HG03442 (cell line): ENCODE measurements around the gene COL4A3.
"Not testable (repeated sequence)": the region's sequence is repeated elsewhere in the genome, so short reads cannot be mapped to it uniquely, and the experiment has no call there.

Experiments
- ATAC-seq: cut with Tn5 transposase; IDR thresholded peaks from one replicate; pipeline ENCODE4 v1.9.1; 2021; ENCODE audit warnings: mild to moderate bottlenecking, moderate library complexity; ENCODE audit not compliant: unreplicated experiment

COL4A3 gene

DNA sequence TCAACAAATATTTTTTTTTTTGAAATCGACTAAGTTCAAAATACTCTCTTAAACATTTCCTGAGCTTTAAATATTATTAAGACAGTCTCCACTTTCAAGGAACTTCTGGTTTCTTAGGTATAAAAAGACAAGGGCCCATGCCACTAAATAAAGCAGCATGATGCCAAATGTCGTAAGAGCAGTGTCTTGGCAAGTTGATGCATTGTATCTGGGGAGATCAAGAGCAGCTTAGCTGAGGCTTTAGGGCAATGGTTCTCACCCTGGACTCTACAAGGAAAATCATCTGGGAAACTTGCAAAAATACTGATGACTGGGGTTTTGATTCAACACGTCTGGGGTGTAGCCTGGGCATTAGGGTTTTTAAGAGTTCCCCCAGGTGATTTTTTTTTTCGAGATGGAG lies 41.3 kb downstream of the COL4A3 start:
- no peak for ATAC-seq

DNA sequence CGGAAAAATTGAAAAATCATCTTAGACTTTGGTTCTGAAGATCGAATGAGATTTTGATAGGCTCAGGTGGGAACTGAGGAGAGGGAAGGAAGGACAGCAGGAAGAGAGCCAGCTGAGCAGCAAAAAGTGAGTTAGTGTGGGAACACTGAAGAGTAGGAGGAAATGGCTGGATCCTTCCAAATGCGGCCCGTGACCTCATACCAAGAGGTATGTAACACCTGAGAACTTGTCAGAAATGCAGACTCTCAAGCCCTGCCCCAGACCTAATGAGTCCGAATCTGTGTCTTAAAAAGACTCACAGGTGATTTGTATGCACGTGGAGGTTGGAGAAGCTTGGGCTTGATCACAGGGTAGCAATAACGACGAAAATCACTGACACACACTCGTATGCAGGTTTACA lies 42.0 kb downstream of the COL4A3 start:
- no peak for ATAC-seq

DNA sequence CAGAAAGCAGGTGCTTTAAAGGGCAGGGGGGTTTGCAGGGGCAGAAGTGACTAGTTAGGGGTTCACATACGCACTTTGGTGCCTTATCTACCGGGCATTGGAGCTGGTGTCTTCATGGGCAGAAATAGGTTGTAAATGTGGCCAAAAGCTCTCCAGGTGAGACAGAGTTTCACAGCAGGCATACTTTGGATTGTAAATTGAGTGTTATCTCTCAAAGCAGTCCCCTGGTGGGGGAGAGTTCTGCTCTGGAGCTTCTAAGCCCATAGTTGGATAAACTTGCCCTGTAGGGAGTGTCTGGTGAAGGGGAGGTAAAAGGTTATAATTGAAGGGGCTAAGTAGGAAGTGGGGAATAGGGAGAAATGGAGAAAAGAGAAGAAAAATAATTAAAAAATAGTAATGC lies 43.1 kb downstream of the COL4A3 start:
- ATAC-seq = no peak

DNA sequence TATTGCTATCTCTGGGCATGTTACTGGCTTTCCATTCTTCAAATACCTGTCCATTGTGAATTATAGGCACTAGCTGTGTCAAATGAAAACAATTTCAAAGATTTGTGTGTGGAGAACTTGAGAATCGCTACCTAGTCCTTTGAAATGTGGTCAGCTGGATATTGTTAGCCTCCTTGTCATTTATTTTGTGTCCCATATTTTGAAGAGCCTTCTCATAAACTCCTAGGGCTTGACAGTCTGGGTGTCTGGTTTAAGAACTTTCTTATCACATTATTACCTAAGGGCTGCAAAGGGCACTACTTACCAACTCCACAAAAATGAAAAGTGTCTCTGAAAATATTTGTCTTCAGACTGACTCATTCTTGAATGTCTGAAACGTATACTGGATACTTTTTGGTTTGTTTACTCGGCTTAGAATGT lies 50.2 kb downstream of the COL4A3 start:
- no peak for ATAC-seq

DNA sequence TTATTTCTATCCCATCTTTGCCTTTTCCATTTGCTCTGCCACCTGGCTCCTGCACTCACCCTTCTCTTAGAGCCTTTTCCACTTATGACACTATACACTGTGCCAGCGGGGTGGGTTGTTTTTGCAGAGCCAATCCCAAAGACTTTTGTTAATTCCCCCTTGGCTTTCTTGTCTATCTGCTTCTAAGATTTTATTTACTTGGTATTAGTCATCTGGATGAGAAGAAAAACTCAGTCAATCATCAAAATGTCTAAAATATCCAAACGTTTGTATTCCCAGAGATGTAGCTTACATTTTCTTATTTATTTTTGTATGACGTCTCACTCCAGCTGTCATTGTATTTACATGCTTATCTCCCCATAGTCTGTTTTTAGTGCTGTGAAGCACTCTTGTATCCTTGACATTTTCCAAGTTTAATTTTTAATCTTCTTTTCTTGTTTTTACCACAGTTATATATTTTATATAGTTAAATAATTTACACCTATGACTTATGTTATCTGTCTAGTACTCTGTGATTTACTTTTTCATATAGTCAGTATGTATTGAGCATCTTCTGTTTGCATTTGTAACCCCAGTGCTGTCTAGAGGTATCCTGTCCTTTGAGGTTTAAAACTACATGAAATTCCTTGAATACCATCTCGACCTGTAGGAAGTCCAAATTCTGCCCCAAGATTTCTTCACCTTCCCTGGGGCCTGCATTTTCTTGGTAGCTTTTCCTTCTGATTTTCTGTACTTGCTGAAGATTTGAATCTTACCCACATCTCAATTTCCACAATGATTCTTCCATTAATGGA lies 55.1 kb downstream of the COL4A3 start:
- ATAC-seq = no peak

DNA sequence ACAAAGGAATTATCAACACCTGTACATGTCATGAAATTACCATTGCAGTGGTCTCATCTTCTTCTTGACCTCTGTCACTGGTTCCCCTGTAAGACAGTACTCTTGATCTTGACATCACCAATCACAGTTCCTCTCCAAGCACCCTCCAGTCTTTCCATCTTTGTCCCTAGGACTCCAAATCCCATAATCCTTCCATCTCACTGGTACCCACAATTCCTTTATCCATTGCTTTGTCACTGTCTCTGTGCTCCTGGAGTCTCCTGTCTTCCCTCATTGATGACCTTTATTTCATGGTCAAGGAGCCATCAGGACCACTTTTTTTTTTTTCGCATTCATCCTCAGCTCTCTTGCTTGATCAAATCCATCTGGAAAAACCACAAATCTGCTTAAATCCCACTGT lies 56.7 kb downstream of the COL4A3 start:
- ATAC-seq = no peak

DNA sequence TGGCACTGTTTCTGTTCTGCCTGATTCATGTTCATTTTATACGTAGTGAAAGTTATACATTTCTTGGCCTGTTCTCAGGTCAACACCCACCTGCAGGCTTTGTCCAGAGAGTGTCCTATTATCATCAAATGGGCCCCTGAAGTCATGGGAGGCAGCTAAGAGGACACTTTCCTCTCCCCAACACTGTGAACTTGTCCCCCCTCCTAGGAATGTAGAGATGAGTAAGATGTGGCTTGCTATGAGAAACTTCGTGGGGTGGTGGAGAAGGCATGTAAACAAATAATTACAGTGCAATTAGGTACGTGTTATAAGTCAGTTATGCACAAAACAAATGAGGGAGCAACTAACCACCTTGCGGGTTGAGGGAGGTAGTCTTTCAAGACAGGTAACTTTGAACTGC lies 57.9 kb downstream of the COL4A3 start:
- no peak for ATAC-seq

DNA sequence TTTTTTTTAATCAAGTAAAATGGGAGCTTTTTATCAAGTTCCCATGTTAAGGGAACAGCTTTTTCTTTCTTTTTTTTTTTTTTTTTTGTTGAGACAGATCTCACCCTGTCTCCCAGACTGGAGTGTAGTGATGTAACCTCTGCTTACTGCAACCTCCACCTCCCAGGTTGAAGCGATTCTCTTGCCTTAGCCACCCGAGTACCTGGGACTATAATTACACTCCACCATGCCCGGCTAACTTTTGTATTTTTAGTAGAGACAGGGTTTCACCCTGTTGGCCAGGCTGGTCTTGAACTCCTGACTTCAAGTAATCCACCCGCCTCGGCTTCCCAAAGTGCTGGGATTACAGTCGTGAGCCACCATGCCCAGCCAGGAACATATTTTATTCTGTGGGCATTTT lies 61.2 kb downstream of the COL4A3 start:
- ATAC-seq = not testable (repeated sequence)

DNA sequence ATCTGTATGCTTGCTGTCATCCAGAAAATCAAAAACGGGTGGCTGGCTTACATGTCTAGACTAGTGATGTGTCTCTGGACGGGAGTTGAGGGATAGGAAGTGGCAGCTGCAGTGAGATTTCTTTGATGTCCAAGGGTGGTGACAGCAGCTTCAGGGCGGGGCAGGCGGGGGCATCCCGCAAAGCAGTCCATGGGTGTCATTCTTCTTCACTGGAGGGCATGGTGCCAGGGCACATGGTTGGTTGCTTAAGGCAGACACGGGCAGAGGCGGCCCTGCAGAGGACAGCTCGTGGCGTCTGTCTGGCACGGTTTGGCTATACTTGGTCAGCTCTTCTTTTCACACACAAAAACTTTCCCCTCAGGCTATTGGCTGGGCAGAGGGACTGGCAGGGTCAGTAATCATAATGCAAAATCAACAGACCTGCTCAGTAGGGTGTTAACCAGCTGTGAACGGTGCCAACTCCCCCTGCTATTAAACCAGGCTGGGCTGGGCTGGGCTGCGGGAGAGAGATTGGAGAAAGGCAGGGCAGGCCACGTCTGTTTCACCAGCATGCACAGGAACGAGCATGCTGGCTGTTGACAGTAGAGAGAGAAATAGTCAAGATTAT lies 63.7 kb downstream of the COL4A3 start:
- ATAC-seq = no peak

DNA sequence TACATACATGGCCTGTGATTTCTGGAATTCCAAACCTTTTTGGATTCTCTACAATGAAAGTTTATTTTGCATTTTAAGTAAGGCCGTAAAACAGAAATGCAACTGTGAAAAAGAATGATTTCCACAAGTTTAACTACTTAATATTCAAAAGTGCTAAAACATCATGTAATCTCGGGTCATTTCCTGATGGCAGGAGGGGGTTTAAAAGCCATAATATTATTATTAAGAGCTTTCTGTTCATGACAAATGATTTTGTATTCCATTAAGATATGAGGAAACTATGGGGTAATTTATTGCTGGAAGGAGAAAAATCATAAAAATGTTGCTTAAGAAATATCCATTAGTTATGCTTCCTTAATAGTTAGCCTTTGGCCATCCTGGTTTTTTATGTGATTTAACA lies 65.7 kb downstream of the COL4A3 start:
- no peak for ATAC-seq

DNA sequence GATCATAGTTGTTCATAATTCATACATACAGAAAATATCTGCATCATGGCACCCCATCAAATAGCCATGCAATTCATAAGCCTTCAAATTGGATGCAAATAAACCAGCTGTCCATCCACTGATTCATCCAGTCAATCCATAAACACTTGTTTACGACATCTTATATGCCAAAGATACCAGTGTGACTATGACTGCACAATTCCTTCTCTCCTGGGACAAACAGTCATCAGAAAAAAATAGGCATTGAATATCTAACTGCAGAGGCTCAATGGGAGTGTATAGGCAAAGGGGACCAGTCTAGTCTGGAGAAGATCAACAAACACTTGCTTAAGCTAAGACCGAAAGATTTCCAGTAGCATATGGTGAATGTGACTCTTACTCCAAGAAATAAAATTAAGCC lies 70.0 kb downstream of the COL4A3 start:
- no peak for ATAC-seq

DNA sequence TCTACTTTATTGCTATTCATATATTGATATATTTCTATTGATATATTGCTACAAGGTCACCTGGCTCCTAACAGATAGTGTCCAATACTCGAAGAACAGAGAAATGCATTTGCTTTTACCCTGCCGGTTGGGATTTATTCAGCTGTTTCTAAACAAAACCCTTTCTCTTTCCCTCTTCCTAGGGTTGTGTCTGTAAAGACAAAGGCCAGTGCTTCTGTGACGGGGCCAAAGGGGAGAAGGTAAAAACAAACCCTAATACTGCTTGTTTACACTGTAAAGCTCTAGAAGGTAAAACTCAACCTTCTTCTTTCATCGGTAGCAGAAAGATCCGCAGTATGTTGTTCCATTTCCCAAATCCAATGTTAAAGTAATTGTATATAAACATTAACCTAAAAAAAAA lies 73.4 kb downstream of the COL4A3 start:
- ATAC-seq = no peak

DNA sequence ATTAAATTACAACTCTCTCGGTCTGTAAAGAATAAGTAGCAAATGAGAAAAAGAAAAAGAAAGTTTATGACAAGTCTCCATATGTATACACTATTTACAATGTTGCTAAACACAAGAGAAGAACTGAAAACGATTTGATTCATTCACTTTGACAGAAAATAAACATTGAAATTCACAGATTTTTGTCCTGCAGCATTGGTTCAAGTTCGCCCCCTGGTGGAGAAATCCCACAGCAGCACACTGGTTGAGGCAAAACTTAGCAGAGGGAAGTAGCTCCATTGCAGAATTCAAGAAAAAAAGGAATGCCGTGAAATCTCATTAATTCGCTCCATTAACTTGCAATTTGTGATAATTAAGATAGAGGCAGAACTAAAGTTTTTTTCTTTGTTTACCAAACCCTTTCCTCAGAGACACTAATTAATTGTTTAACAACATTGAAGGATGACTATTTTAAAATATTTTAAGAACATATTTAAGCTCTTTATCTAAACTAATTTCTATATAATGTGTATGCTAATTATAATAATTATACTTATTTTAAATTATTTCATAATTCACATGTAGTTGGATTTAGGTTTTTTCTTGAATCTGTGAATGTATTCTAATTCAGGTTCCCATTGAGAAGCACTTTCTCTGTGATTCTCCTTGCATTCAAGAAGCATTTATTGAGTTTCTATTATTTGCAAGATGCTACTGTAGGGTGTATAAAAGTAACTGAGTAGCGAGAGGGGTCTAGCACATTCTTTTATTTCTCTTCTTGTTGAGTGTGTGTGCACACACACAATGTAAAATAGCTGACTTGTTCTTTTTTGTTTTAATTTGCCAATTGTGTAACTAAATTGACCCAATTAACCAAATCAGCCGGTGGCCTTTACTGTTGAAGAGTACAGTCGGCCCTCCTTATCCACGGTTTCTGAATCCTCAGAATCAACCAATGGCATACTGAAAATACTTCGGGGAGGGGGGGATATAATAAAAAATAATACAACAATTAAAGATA lies 74.1 kb downstream of the COL4A3 start:
- ATAC-seq = peak; percentile 57

DNA sequence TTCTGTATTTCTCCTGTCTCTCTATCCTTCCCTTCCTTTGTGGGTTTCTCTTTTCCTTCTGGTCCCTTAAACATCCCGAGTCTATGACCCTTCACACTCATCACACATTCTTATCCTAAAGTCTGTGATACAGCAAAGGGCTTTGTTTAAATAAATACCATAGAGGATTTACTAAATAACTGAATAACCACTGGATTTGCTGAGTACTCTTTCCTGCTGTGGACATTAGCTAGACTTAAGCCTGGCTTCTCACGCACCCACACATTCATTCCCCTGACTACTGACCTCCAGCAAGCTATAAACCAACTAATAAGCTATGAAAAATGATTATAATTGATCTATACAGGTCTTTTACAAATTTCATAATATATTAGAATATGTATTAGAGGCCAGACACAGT lies 76.6 kb downstream of the COL4A3 start:
- ATAC-seq = no peak

DNA sequence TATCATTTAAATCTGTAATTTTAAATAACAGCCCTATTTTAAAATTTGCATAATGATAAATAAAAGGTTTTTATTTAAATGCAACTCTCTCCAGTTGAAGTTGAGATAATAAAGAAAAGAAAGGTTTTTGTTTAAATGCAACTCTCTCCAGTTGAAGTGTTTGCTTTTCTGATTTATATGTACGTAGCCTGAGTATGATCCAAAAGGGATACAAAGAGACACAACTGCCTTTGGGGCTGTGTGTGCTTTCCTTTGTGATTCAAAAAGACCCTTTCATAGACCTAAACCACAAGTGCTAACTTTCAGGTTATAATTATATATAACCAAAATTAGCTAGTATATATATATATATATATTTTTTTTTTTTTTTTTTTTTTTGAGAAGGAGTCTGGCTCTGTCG lies 84.5 kb downstream of the COL4A3 start:
- no peak for ATAC-seq

DNA sequence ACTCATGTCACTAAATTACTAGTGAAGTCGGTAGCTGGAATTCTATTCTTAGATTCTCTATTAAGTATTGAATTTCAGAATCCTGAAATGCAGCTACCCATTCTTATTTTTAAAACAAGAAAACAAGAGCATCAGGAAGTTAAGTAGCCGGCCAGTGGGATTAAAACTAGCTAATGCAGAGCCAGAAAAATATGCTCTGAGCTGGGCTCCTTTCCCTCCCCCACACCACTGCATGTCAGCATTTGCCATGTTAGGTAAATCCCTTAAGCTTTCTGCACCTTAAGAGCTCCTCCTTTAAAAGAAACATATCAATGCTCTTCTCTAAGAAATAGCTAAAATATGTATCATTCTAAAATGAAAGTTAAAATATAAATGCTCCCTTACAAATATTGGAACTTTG lies 88.4 kb downstream of the COL4A3 start:
- ATAC-seq = no peak

DNA sequence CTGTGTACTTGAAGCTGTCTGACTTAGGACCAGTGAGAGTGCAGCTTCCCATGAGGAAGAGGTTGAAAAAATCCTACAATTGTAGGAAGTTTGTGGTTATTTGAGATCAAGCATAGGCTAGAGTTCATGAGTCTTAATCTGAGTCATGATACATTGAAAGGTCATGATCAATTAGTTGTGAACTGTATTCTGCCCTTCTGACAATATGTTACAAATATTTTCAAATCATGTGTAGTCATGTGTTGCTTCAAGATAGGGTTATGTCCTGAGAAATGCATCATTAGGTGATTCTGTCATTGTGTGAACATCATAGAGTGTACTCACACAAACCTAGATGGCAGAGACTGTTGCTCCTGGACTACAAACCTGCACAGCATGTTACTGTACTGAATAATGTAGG lies 92.2 kb downstream of the COL4A3 start:
- ATAC-seq = no peak

DNA sequence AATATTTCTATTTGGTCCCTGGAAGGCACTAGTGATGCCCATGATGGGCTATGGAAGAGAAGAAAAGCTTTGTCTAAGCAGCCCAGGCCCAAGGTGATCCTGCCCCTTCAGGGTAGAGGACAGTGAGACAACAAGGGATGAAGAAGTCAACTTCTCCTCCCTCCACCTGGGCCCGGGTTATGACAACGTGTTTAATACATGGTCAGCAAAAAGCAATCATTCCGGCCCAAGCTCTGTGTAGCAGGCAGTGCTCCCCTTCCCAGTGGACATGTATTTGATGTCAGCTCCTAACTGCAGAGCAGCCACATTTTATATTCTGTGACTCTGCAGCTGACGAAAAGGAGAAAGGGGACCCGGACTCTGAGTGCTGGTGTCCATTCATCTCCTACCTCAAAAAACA lies 93.4 kb downstream of the COL4A3 start:
- ATAC-seq = no peak

DNA sequence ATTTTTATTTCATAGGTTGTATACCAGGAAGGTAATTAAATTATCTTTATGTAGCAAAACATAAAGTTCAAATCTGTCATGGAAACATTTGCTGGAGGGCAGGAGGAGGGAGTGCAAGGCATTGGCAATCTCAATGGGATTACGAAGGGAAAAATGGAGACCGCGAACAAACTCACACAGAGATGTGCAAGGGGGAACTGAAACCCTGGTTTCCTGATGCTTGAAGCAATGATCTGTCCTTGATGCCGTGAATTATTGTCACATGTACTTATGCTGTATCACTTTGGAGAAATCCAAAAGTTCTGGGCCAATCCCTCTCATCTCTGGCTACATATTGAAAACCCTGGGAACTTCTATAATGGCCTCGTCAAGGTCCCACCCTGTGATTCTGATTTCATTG lies 95.6 kb downstream of the COL4A3 start:
- ATAC-seq = no peak

DNA sequence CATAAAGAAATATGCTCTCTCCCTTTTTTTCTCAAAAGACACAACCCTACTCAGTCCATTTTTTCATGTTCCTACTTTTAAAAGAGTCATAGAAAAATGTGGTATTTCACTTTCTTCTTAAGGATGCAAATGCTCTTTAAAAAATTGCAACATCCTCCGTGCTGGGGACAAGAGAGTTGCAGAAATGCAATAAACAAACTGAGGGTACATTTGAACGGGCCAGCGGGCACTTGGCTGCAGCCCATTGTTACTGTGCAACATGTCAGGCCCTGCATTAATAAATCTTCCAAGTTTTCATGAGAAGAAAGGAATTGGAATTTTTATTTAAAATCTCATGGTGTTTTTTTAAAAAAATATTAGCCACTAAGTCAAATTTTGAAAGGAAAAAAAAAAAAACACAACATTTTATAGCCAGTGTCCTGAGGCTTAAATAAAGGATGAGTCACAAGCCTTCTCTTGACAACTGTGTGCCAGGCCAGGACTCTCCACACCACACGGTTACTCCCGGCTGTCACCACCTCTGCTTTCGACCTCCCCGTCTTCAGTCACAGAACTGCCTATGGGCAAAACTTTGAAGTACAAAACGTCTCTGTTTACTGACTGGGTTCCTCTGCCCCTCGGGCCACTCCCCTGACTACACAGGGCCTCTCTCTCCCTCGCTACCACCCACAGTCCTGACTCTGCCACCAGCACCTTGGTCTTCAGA lies 103.1 kb downstream of the COL4A3 start:
- no peak for ATAC-seq

DNA sequence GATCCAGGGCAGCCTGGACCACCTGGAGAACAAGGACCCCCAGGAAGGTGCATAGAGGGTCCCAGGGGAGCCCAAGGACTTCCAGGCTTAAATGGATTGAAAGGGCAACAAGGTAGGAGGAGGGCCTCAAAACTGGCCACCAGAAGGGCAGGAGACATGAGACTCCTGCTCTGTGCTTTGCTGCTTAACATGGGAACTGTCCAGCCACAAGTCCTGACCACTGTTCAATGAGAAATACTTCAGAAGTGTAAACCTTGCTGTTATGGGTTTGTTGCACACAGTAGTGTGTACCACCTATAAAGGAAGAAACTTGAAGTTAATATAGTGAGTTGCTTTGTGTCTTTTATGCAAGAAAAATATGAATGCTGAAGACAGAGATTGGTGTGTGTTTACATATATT lies 116.5 kb downstream of the COL4A3 start:
- ATAC-seq = no peak
